Suprapubic skin (tissue), 4 donors: ENCODE results near the gene ATOH8. TPM values are rescaled to one million over a fixed set of nuclear protein-coding genes. Genes with fewer than 3 reads are reported as not detected.

Source experiments
- DNase-seq, 2 donors: peaks; one replicate each; pipeline ENCODE4 v3.0.0-alpha.2; 2019; ENCODE audit warnings: low spot score in 2 of 2
- H3K27ac ChIP-seq: fragments of 200-600 bp; sonication (generic); one replicate; pipeline ENCODE4 v1.5.1; 2019
- H3K27me3 ChIP-seq: fragments of 200-600 bp; sonication (generic); one replicate; pipeline ENCODE4 v1.5.1; 2019
- H3K36me3 ChIP-seq: fragments of 200-600 bp; sonication (generic); one replicate; pipeline ENCODE4 v1.5.1; 2019
- H3K4me1 ChIP-seq: fragments of 200-600 bp; sonication (generic); one replicate; pipeline ENCODE4 v1.5.1; 2019
- H3K4me3 ChIP-seq: fragments of 200-600 bp; sonication (generic); one replicate; pipeline ENCODE4 v1.5.1; 2019; ENCODE audit warnings: mild to moderate bottlenecking
- H3K9me3 ChIP-seq: fragments of 200-600 bp; sonication (generic); one replicate; pipeline ENCODE4 v1.5.1; 2019
- EP300 ChIP-seq: sonication (generic); formaldehyde crosslinking; IDR thresholded peaks from one replicate; pipeline ENCODE4 v1.6.1; 2017; ENCODE audit warnings: antibody characterized with exemption
- POLR2A ChIP-seq, 2 donors: fragments of 450-650 bp; IDR thresholded peaks; one replicate each; pipeline ENCODE4 v1.6.1; 2017; ENCODE audit warnings: antibody characterized with exemption in 2 of 2, mild to moderate bottlenecking in 2 of 2, moderate library complexity in 2 of 2
- POLR2AphosphoS5 ChIP-seq, 3 donors: sonication (generic); formaldehyde crosslinking; IDR thresholded peaks; one replicate each; pipeline ENCODE4 v1.6.1; 2017; ENCODE audit warnings: antibody characterized with exemption in 3 of 3
- WGBS: methylation state at CpG from one replicate; pipeline ENCODE4 v1.1.5; 2018; 5-methylcytosine and 5-hydroxymethylcytosine counted together
- total RNA-seq, 4 donors: library from RNA; depleted of rRNA; stranded (reverse); fragments of >200 nt; gene quantifications; one replicate each; pipeline ENCODE4 v1.1.0, GENCODE V29; 2016
- TF ChIP-seq, protein P1 (sequence below), 2 donors: fragments of 200-600 bp in 1 of 2; fragments of 450-650 bp in 1 of 2; sonication (generic) in 1 of 2; IDR thresholded peaks; one replicate each; pipeline ENCODE4 v1.5.1; 2016 to 2019; ENCODE audit warnings: antibody characterized with exemption in 2 of 2, mild to moderate bottlenecking in 1 of 2, moderate library complexity in 1 of 2

Gene ATOH8
- total RNA-seq, 4 donors from 2014 or later = 9.7 to 30.3 (median 27.3) TPM

DNA sequence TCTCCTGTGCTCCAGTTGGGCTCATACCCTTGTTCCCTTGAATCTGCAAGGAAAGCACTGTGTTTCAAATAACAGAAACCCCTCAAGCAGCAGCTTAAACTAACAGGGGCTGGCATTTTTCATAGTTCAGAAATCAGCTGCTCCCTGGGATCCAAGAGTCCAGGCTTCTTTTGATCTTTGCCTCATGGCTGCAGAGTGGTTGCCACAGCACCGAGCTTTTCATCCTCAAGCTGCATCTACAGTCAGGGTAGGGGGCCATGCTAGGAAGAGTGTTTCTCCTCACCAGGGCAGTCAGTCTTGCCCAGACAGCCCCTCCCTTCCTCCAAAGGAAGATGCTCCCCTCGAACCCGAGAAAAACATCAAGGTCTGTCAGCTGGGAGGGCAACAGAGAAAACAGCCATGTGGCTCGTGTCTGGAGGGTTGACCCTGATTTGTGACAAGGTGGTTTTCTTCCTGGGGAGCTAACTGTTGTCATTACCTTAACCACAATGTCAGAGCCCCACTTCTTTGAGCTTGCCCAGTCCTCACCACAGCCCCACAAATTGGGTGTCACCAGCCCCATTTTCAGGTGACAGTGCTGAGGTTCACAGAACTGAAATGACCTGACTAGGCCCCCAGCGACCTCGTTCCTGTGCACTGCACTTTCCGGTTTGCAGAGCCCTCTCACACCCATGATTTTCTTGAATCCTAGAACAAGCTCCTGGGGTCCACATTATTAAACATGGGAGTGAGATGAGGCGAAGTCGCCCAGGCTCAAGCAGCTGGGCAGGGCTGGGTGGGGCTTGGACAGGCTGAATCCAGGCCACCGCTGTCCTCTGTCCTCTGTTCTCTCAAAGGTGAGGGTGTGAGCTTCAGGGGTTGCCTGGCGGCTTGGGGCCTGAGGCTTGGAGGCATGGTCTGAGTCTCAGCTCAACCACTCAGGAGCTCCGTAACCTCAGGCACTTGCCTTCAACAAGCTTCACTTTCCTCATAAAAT, 21.9 kb downstream of the ATOH8 start:
- Histone ChIP-seq H3K9me3 (no peaks in the 10 kb centered on the region), H3K27me3 (peaks cover 4% of the 10 kb centered on the region), H3K4me3 (no peak overlapping the region), H3K4me1 (peaks cover 78% of the 10 kb centered on the region), H3K36me3 (peaks cover 14% of the 10 kb centered on the region), H3K27ac (no peak overlapping the region)
- no peak for TF ChIP-seq POLR2A (IDR thresholded peaks at IDR 0.05)
- no peak for TF ChIP-seq EP300
- TF ChIP-seq, protein P1, sequence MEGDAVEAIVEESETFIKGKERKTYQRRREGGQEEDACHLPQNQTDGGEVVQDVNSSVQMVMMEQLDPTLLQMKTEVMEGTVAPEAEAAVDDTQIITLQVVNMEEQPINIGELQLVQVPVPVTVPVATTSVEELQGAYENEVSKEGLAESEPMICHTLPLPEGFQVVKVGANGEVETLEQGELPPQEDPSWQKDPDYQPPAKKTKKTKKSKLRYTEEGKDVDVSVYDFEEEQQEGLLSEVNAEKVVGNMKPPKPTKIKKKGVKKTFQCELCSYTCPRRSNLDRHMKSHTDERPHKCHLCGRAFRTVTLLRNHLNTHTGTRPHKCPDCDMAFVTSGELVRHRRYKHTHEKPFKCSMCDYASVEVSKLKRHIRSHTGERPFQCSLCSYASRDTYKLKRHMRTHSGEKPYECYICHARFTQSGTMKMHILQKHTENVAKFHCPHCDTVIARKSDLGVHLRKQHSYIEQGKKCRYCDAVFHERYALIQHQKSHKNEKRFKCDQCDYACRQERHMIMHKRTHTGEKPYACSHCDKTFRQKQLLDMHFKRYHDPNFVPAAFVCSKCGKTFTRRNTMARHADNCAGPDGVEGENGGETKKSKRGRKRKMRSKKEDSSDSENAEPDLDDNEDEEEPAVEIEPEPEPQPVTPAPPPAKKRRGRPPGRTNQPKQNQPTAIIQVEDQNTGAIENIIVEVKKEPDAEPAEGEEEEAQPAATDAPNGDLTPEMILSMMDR (IDR thresholded peaks at IDR 0.05) = no peak
- TF ChIP-seq POLR2AphosphoS5 (IDR thresholded peaks at IDR 0.05) = no peak
- WGBS = 100% methylated on average over 9 of the region's 12 CpGs
- no peak for DNase-seq

DNA sequence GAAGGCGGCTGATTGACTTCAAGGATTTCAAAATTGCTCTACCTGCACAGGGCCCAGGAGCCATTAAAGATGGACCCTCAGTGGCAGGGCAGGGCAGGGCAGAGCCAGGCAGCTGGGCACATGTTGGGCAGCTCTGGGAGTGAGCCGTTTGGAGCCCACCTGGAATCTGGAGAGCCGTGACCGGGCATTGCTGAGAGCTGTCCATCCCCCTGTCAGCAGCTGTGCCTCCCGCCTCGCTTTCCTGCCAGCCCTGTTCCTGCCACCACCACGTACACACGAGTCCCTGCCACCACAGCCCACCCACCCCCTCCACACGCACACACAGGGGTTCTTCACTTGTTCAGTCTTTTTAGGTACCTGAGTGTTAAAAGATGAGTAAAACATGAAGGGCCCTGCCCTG, 22.9 kb downstream of the ATOH8 start:
- Histone ChIP-seq H3K4me3 (no peak overlapping the region), H3K4me1 (peaks cover 68% of the 10 kb centered on the region), H3K27me3 (no peaks in the 10 kb centered on the region), H3K36me3 (peaks cover 14% of the 10 kb centered on the region), H3K27ac (no peak overlapping the region), H3K9me3 (no peaks in the 10 kb centered on the region)
- 86% methylated on average over 9 of the region's 9 CpGs for WGBS
- TF ChIP-seq POLR2A (IDR thresholded peaks at IDR 0.05) = no peak
- TF ChIP-seq EP300 = no peak
- TF ChIP-seq POLR2AphosphoS5 (IDR thresholded peaks at IDR 0.05) = no peak
- TF ChIP-seq, protein P1 (IDR thresholded peaks at IDR 0.05) = no peak
- DNase-seq = no peak

DNA sequence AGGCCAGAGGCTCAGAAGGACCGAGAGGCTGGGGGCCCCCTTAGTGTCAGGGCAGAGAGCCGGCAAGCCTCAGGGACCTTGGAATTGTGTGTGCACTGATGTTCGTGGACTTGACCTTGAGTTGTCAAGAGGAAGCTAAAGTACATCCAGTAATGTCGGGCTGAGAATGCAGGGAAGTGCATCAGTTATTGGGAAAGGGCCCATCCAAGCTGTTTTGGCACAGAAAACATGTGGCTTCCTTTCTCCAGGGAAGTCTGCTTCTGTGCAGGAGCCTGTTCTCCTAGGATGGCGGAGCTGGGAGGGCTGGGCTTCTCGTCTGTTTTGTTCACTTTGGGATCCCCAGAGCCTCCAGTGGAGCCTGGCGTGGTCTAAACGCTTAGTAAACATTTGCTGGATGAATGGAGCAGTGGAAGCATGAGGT, 23.7 kb downstream of the ATOH8 start:
- Histone ChIP-seq H3K36me3 (peaks cover 14% of the 10 kb centered on the region), H3K9me3 (no peaks in the 10 kb centered on the region), H3K27ac (no peak overlapping the region), H3K4me3 (no peak overlapping the region), H3K27me3 (no peaks in the 10 kb centered on the region), H3K4me1 (peaks cover 61% of the 10 kb centered on the region)
- no peak for TF ChIP-seq EP300
- TF ChIP-seq, protein P1 (IDR thresholded peaks at IDR 0.05) = no peak
- TF ChIP-seq POLR2AphosphoS5 (IDR thresholded peaks at IDR 0.05) = peak in 1 of 3 donors; percentile 14
- TF ChIP-seq POLR2A (IDR thresholded peaks at IDR 0.05) = no peak
- no peak for DNase-seq
- WGBS = 65% methylated on average over 6 of the region's 8 CpGs

DNA sequence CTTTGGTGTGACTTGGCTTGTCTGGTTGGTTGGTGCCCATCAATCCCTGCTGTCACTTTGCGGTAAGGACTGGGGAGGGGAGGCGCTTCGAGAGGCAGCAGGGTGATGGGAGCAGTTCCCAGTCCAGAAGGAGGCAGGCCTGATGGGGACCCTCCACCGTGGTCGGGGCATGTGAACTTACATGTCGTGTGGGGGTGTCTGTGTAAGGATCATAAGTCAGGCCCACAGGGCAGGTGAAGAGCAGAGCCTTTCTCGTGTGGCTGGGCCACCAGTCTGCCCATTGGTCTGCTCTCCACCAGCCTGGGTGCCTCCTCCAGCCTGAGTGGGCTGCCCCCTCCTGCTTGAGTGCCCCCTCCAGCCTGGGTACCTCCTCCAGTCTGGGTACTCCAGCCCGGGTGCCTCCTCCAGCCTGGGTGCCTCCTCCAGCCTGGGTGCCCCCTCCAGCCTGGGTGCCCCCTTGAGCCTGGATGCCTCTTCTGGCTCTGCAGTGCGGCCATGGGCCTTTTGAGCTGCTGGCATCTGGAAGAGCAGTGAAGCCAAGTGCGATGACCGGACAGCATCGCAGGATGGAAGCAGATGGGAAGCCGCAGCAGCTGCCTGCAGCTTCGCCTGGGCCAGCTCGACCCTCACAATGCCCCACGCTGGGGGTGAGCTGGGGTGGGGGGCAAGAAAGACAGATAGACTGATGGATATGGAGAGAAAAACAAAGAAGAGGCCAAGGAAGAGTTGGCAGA, 25.0 kb downstream of the ATOH8 start:
- Histone ChIP-seq H3K4me3 (no peak overlapping the region), H3K27me3 (no peaks in the 10 kb centered on the region), H3K4me1 (peaks cover 47% of the 10 kb centered on the region), H3K9me3 (no peaks in the 10 kb centered on the region), H3K27ac (no peak overlapping the region), H3K36me3 (peaks cover 14% of the 10 kb centered on the region)
- TF ChIP-seq POLR2AphosphoS5 (IDR thresholded peaks at IDR 0.05) (no peak), POLR2A (IDR thresholded peaks at IDR 0.05) (no peak), EP300 (no peak)
- TF ChIP-seq, protein P1 (IDR thresholded peaks at IDR 0.05) = no peak
- no peak for DNase-seq
- WGBS = 86% methylated on average over 12 of the region's 16 CpGs
